Right cardiac atrium (tissue), 5 donors: ENCODE data around the gene NES. TPM values are rescaled to one million over a fixed set of nuclear protein-coding genes. Genes with fewer than 3 reads are reported as not detected.

ENCODE experiments used
- ATAC-seq, 2 donors: fragments of 200-7000 bp; cut with Tn5 transposase; one replicate each; pipeline versions ENCODE4 v1.8.0 to v1.9.1; 2020; ENCODE audit warnings: moderate library complexity in 2 of 2, mild to moderate bottlenecking in 1 of 2
- DNase-seq, 3 donors: peaks; one replicate each; pipeline ENCODE4 v3.0.0-alpha.2; 2020
- H3K27ac ChIP-seq: one replicate; pipeline ENCODE4 v1.5.1; 2013; ENCODE audit warnings: mild to moderate bottlenecking, low read length, control low read depth, moderate library complexity
- H3K27me3 ChIP-seq: one replicate; pipeline ENCODE4 v1.6.1; 2013; ENCODE audit not compliant: control insufficient read depth, insufficient read depth
- H3K4me1 ChIP-seq: one replicate; pipeline ENCODE4 v1.6.1; 2013; ENCODE audit warnings: low read length; ENCODE audit not compliant: control insufficient read depth, insufficient read depth
- H3K4me3 ChIP-seq: one replicate; pipeline ENCODE4 v1.5.1; 2013; ENCODE audit warnings: low read length, control low read depth
- H3K9me3 ChIP-seq: one replicate; pipeline ENCODE4 v1.6.1; 2013; ENCODE audit warnings: low read length; ENCODE audit not compliant: control insufficient read depth
- WGBS: extraction: QIAGEN DNeasy Blood & Tissue Kit; methylation state at CpG from one replicate; pipeline ENCODE4 v1.1.7; 2013; 5-methylcytosine and 5-hydroxymethylcytosine counted together
- intact Hi-C, 4 donors: fragments of 100-400 bp; cut with DNase I; formaldehyde crosslinking; loops; one replicate each; pipeline versions ENCODE4 v1.11.0 to v1.14.0; 2022 to 2023
- polyA plus RNA-seq: library from polyadenylated mRNA; stranded (reverse); fragments of 200-250 nt; gene quantifications from one replicate; pipeline ENCODE4 v1.2.3, GENCODE V29; 2013
- total RNA-seq, 4 donors: library from RNA; stranded (reverse); fragmentation: NEBNext Ultra II Directional; extraction: Animal tissue kit (Norgen Biotek cat#: 25700); gene quantifications; one replicate each; pipeline ENCODE4 v1.2.1, GENCODE V29; 2021
- donor health status: healthy with polysubstance abuse.
- donor health status: DM: no; HTN: yes; CAD: no.
- donor health status: DM: no; HTN: no; CAD: no.
- donor health status: DM: no; HTN: yes; CAD: no; lungs with severe emphysema.
- donor health status: DM: yes; HTN: yes; CAD: no.

The NES gene
- total and polyA plus RNA-seq, 5 donors = 146 to 282 (median 189) TPM

DNA sequence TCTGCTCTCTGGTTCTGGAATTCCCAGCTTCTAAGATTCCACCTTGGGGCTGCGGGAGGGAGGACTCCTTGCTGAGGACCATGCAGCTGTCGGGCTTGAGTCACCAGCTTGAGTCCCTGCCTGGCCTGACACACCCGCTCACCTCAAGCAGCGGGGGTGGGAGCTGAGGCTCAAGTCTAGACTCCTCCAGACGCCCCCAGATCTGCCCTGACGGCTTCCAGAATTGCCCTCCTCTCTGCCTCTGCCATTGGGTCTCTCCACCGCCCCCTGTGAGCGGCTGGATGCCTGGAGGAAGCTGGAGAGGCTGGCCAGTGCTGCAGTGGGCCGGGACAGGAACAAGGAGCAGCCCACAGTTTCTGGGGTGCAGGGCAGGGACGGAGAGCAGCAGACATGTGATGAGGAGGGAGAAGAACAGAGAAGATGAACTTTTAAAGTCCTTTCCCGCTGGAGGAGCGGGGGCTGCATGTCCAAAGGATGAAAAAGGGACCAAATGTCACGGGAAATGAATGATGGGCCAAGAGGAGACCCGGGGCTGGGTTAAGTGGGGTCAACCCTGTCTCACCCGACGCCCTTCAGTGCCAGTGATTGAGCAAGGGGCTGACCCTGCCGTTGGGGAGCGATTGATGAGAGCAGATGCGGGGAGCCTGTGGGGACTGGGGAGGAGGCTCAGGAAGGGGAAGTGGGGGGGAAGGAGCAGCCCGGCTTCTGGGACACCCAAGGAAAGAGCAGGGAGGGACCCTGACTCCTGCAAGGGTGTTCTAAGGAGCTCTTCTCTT, 14.6 kb upstream of the NES start:
- 43% methylated on average over 20 of the region's 20 CpGs for WGBS
- H3K27me3 ChIP-seq = no peaks in the 10 kb centered on the region
- H3K4me1 ChIP-seq = no peaks in the 10 kb centered on the region
- H3K4me3 ChIP-seq = no peak overlapping the region
- H3K9me3 ChIP-seq = no peaks in the 10 kb centered on the region
- H3K27ac ChIP-seq = no peak overlapping the region
- intact Hi-C loops = loop anchor here in 2 of 4 donors (2.0 to 10.0 kb wide), 3 partner anchors 35 to 193 kb away; partner anchors contain the start of gene INSRR (in 1 of the 2)
- DNase-seq (peak in 1 of 3 donors; percentile 43), ATAC-seq (no peak)

DNA sequence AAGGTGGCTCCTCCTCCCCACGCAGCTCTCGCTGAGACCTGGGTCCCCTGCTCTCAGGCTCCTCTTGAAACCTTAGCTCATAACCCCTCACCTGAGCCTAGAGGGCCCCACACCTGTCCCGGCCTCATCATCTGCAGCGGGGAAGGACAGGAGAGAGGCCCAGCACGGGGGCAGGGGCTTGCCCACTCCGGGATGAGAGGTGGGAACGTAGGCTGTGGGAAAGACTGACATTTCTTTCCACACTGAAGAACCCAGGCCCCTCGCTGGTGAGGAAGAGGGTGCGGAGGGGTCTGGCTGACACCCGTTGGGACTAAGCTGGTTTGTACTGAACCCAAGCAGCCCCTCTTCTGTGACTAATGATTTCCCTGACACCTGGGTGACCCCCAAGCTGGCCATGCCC, 14.0 kb upstream of the NES start:
- Histone ChIP-seq H3K27me3 (no peaks in the 10 kb centered on the region), H3K4me1 (no peaks in the 10 kb centered on the region), H3K9me3 (no peaks in the 10 kb centered on the region), H3K27ac (no peak overlapping the region), H3K4me3 (no peak overlapping the region)
- DNase-seq = peak in 1 of 3 donors; percentile 49
- no peak for ATAC-seq
- intact Hi-C loops = loop anchor here in 2 of 4 donors (2.0 to 10.0 kb wide), 3 partner anchors 36 to 194 kb away; partner anchors contain the start of gene INSRR (in 1 of the 2)
- WGBS = 77% methylated on average over 10 of the region's 10 CpGs

DNA sequence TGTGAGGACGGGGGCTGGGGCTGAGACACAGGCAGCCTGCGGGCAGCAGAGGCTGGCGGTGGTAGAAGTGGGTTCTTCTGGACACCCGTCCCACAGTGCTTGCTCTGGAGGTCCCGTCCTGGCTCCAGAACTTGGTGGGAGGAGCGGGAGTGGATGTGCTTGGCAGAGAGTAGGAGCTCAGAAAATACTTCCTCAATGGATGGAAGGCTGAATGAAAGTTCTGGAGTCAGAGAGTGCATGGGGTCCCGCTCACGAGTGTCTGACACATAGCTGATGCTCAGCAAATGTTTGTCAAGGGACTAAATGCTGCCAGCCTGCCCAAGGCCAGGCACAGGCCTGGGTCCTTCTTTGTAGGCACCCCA, 13.4 kb upstream of the NES start:
- ATAC-seq (no peak), DNase-seq (peak in 1 of 3 donors; percentile 25)
- Histone ChIP-seq H3K4me1 (no peaks in the 10 kb centered on the region), H3K4me3 (no peak overlapping the region), H3K9me3 (no peaks in the 10 kb centered on the region), H3K27me3 (no peaks in the 10 kb centered on the region), H3K27ac (no peak overlapping the region)
- intact Hi-C loops = loop anchor here in 2 of 4 donors (2.0 to 10.0 kb wide), 3 partner anchors 36 to 194 kb away; partner anchors contain the start of gene INSRR (in 1 of the 2)
- WGBS = 57% methylated on average over 8 of the region's 8 CpGs

DNA sequence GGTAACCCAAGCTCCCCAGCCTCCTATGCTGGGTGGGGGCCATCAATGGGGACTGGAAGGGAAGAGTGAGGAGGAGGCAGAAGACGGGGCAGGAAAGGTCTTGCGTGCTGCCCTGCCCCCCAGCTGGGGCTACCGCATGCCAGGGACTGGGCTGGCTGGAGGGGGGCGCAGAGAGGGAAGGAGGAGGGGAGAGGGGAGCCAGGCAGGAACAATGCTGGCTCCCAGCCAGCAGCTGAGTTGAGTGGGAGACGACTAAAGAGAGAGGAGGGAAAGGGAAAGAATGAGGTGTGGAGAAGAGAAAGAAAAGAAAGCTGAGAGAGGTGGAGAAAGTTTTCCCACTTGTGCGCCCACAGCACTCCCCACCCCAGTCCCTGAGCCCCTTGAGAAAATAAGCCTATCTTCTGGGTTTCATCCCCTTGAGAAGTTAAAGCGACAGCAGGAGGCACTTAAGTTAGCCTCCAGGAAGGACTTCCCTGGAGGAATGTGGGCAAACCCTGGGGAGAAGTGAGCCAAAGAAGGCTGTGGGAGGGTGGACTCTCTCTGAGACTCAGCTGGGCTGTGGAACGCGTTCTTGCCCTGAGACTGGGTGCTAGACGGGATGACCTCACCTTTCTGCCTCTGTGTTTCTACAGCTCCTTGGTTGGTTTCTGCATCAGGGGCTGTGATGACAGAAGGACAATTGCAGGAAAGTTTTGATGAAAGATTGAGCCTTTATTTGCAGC, 12.9 kb upstream of the NES start:
- ATAC-seq (peak in 1 of 2 donors; percentile 8), DNase-seq (peak in 1 of 3 donors; percentile 66)
- intact Hi-C loops = loop anchor here (2.0 to 10.0 kb wide), 6 partner anchors 32 to 195 kb away; partner anchors contain the start of genes INSRR (in 1 of the 4), ISG20L2 (in 1 of the 4) and METTL25B (in 1 of the 4)
- Histone ChIP-seq H3K27me3 (no peaks in the 10 kb centered on the region), H3K27ac (no peak overlapping the region), H3K9me3 (no peaks in the 10 kb centered on the region), H3K4me3 (no peak overlapping the region), H3K4me1 (no peaks in the 10 kb centered on the region)
- 23% methylated on average over 10 of the region's 10 CpGs for WGBS

DNA sequence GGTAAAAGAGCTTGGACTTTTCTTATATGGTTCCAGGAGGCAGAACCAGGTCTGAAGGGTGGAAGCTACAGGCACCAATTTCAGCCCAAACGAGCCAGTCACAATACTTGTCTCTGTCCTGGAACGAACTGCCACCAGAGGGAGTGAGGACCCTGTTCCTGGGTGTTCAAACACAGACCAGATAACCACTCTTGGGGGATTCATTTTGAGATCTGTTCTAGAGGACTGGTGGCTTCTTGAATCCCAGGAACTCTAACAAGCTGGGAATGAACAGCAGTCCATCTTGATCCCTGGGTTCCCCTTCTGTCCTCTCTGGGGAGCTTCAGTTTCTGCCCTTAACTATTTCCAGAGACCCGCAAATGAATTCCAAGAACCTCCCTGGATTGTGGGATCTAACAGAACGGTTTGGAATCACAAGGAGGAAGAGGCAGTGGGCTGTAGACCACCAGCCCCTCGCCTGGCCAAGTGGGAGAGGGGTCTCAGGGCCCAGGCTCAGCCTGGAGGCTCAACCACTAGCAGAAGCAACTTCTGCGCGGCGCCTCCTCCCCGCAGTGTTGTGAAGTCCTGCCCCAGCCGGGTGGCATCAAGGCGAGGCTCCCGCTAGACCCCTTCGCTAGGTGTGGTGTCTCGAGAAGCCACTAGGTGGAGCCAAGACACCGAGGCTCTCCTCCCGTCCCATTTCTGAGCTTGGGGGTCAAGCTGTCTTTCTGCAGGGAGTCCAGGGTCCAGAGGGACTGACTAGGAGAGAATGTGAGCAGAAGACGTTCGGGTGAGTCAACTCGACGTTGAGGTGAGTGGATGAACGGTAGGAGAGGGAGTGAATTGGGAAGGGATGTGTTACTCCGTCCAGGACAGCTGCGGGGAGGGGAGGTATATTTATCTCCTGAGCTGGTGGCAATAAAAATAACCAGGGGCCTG, 12.1 kb upstream of the NES start:
- WGBS = 1% methylated on average over 23 of the region's 23 CpGs
- Histone ChIP-seq H3K27me3 (no peaks in the 10 kb centered on the region), H3K9me3 (no peaks in the 10 kb centered on the region), H3K27ac (no peak overlapping the region), H3K4me1 (no peaks in the 10 kb centered on the region), H3K4me3 (no peak overlapping the region)
- DNase-seq (peak; percentile 76 to 91 (median 88)), ATAC-seq (peak; percentile 86 to 92)
- intact Hi-C loops = loop anchor here in 3 of 4 donors (2.0 to 10.0 kb wide), 4 partner anchors 33 to 196 kb away; partner anchors contain the start of genes ISG20L2 (in 1 of the 3) and METTL25B (in 1 of the 3)

DNA sequence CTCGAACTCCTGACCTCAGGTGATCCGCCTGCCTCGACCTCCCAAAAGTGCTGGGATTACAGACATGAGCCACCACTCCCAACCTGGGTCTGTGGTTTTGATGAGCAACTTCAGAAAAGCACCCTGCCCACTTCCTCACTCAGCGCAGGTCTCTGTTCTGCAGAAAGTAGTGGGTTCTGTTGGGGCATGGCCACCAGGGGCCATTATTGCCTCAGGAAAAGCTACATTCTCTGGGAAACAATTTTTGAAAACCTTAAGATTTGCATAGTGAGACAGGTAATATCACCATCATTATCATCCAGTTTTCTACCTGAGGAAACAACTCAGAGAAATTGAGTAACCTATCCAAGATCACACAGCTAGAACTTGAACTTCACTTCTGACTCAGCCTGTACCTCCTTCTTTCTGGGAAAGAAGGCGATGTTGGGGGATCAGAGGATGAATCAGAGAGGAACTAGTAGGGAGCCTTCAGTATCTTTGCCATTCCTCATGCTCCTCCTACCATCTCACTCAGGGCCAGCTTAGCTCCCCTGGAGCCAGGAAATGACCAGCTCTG, 7.1 kb upstream of the NES start:
- ATAC-seq = no peak

DNA sequence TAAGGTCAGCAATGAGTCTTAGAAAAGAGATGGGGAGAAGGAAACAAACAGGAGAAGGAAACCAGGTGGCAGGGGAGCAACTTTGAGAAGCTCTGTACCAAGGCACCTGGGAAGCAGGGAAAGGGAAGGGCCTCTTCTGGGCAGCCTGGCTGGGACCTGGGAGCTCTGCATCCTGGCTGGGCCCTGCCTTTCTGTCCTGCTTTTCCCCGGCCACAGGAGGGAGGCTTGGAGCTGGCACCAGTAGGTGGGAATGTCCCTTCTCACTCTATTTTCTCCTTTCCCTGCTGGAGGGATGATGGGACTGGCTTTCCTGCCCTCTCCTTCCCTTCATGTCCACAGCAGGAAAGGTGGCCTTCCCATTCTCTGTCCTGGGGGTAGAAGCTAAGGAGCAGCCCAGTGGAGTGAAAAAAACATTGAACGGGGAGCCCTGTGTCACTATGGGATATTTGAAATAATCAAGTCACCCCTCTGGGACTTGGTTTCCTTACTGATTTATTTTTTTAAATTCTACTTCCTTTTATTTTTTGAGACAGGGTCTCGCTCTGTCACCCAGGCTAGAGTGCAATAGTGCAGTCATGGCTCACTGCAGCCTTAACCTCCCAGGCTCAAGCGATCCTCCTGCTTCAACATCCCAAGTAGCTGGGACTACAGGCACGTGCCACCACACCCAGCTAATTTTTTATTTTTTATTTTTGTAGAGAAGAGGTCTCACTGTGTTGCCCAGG, 5.1 kb upstream of the NES start:
- Histone ChIP-seq H3K4me1 (no peaks in the 10 kb centered on the region), H3K4me3 (no peak overlapping the region), H3K27ac (no peak overlapping the region), H3K9me3 (no peaks in the 10 kb centered on the region), H3K27me3 (no peaks in the 10 kb centered on the region)
- ATAC-seq (no peak), DNase-seq (peak in 1 of 3 donors; percentile 24)
- WGBS = 63% methylated on average over 5 of the region's 5 CpGs
- intact Hi-C loops = loop anchor here in 1 of 4 donors (10.0 kb wide), 1 partner anchor 202 kb away; no protein-coding TSS in a partner anchor

More for the DNA sequence above, 7.1 kb upstream of the NES start:
- peak in 1 of 3 donors; percentile 21 for DNase-seq
- 75% methylated on average over 5 of the region's 5 CpGs for WGBS
- Histone ChIP-seq H3K4me3 (no peak overlapping the region), H3K27ac (no peak overlapping the region), H3K27me3 (no peaks in the 10 kb centered on the region), H3K4me1 (no peaks in the 10 kb centered on the region), H3K9me3 (no peaks in the 10 kb centered on the region)
- intact Hi-C loops = loop anchor here in 1 of 4 donors (10.0 kb wide), 1 partner anchor 200 kb away; no protein-coding TSS in a partner anchor

DNA sequence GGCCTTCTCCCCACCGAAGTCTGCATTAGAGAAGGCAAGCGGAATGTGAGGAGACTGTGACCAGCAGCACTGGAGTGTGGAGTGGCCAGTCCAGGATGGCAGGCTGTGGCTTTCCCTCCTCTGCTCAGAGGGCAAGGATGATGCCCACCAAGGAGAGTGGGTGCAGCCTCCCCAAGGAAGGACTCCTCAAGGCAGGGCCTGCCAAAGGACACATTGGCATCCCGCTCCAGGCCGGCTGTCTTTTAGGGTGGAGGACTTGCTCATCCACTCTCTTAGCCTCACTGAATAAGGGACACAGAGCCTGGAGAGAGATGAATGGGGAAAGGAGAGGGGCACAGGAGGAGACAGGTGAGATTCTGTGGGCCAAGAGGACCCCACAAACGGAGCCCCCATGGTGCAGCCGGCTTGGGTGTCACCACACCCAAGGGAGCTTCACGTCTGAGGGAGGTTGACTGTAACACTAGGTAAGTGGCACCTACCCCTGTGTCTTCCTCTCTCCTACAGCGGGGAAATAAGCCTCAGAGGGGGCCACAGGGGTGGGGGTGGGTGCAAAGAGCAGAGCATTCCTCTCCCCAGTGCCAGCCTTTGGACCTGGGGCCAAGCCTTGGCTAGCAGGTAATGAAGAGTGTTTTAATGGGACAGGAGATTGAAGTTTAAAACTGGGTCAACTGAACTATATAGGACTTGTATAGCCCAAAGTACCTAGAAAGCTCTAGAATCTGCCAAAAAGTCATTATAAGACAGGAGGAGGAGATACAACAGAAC, 4.2 kb upstream of the NES start:
- intact Hi-C loops = loop anchor here in 1 of 4 donors (10.0 kb wide), 1 partner anchor 203 kb away; no protein-coding TSS in a partner anchor
- no peak for ATAC-seq
- Histone ChIP-seq H3K9me3 (no peaks in the 10 kb centered on the region), H3K27ac (no peak overlapping the region), H3K4me3 (no peak overlapping the region), H3K27me3 (no peaks in the 10 kb centered on the region), H3K4me1 (no peaks in the 10 kb centered on the region)
- WGBS = 76% methylated on average over 8 of the region's 8 CpGs
- peak in 1 of 3 donors; percentile 24 for DNase-seq

DNA sequence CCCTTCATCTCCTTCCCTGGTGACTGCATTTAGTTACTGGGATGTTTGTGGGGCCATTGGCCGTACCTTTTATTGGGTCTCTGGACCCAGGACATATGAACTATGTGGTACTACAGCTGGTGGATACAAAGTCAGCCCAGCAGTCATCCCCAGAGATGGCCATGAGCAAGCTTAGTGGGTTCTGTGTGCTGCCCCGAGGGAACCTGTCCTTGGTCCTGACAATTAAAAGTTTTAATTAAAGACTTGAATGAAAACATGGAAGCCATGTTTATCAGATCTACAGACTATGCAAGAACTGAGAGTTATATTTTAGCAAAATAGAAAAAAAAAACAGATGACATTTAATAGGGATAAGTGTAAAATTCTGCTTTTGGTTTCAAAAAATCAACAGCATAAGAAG, 2.8 kb upstream of the NES start:
- no peaks in the 10 kb centered on the region for H3K4me1 ChIP-seq
- H3K4me3 ChIP-seq = no peak overlapping the region
- no peaks in the 10 kb centered on the region for H3K9me3 ChIP-seq
- DNase-seq = peak in 1 of 3 donors; percentile 3
- 60% methylated on average over 2 of the region's 2 CpGs for WGBS
- no peak overlapping the region for H3K27ac ChIP-seq
- no peak for ATAC-seq
- no peaks in the 10 kb centered on the region for H3K27me3 ChIP-seq
- intact Hi-C loops = loop anchor here in 1 of 4 donors (10.0 kb wide), 1 partner anchor 205 kb away; no protein-coding TSS in a partner anchor
